ENCODE results near the gene LAMTOR1. TPM values are rescaled to one million over a fixed set of nuclear protein-coding genes. Genes with fewer than 3 reads are reported as not detected.

Gene LAMTOR1
- total RNA-seq, 4 donors from 2014 or later, result 86.6 to 132 (median 88.1) TPM

- Histone ChIP-seq H3K36me3 (peaks cover 0 to 10% (median 0%) of the 10 kb centered on the region in 3 donors), H3K27ac (peak overlapping the region in 1 of 4 donors; percentile 10), H3K4me1 (no peaks in the 10 kb centered on the region), H3K9me3 (no peaks in the 10 kb centered on the region), H3K4me3 (no peak overlapping the region), H3K27me3 (no peaks in the 10 kb centered on the region)
- DNase-seq, result no peak
- TF ChIP-seq POLR2A (IDR thresholded peaks at IDR 0.05) (no peak), CTCF (IDR thresholded peaks at IDR 0.05) (no peak)
Measured at GRCh38 chr11:72048766-72049460, 54.2 kb downstream of the LAMTOR1 start.

Small RNA genes within 50 kb of the gene (small RNA-seq; reads per million reads assigned to genes)
- gene MIR3165 (0 reads per million in 2 donors), gene RNU6-72P (0 reads per million in 2 donors)

Other genes starting within 250 kb of the LAMTOR1 start
- not detected for gene DEFB131B, start 224.8 kb downstream of the LAMTOR1 start, total RNA-seq
- gene XNDC1N, start 174.7 kb downstream of the LAMTOR1 start, total RNA-seq, result 10 to 100 TPM; 19.8 to 25.2 (median 24.1) TPM
- gene RNF121, start 174.3 kb downstream of the LAMTOR1 start, total RNA-seq, result 10 to 100 TPM; 43.7 to 83.9 (median 52.4) TPM
- 10 to 100 TPM; 16.1 to 45.4 (median 28.2) TPM for gene IL18BP, start 104.4 kb downstream of the LAMTOR1 start, total RNA-seq
- 100 to 1,000 TPM; 297 to 512 (median 388) TPM for gene NUMA1, start 22.8 kb downstream of the LAMTOR1 start, total RNA-seq
- 1 to 10 TPM; 2.8 to 7.4 (median 6.0) TPM for gene LRRC51, start 22.4 kb downstream of the LAMTOR1 start, total RNA-seq
- gene TOMT, start 2.6 kb upstream of the LAMTOR1 start, total RNA-seq, result not detected
- 10 to 100 TPM; 24.5 to 56.1 (median 43.0) TPM for gene ANAPC15, start 9.4 kb upstream of the LAMTOR1 start, total RNA-seq
- not detected for gene FOLR3, start 32.4 kb upstream of the LAMTOR1 start, total RNA-seq
- not detected for gene FOLR1, start 88.8 kb upstream of the LAMTOR1 start, total RNA-seq
- 10 to 100 TPM in 1 of 4 donors, 1 to 10 TPM in 2, not detected in 1; 3.5 to 15.8 (median 8.0) TPM for gene FOLR2, start 113.5 kb upstream of the LAMTOR1 start, total RNA-seq
- 100 to 1,000 TPM; 106 to 198 (median 179) TPM for gene INPPL1, start 121.5 kb upstream of the LAMTOR1 start, total RNA-seq
- gene PHOX2A, start 140.9 kb upstream of the LAMTOR1 start, total RNA-seq, result not detected

Data from Peyer's patch (tissue), 4 donors.